HT1080 (cell line): Measurements from ENCODE around the gene WDR75. TPM values are rescaled to one million over a fixed set of nuclear protein-coding genes. Genes with fewer than 3 reads are reported as not detected.

Experiments used
- DNase-seq: peaks from one replicate; pipeline ENCODE4 v3.0.0-alpha.2; 2015; ENCODE audit warnings: low read depth
- total RNA-seq: library from RNA; depleted of rRNA; stranded (reverse); fragments of >200 nt; shearing (Covaris generic); gene quantifications from 2 replicates; pipeline ENCODE4 v1.2.3, GENCODE V29; 2014

Gene WDR75
- total RNA-seq, 1 experiment from 2014 or later: 99.1 TPM

- no peak for DNase-seq
Observed at GRCh38 chr2:189498205-189498604, 56.9 kb downstream of the WDR75 start.

GRCh38 chr2:189499137-189499536, 57.9 kb downstream of the WDR75 start:
- DNase-seq: no peak

- DNase-seq: no peak
Observed at GRCh38 chr2:189500456-189501160, 59.3 kb downstream of the WDR75 start.

- no peak for DNase-seq
Observed at GRCh38 chr2:189501487-189501886, 60.2 kb downstream of the WDR75 start.

GRCh38 chr2:189502714-189503113, 61.4 kb downstream of the WDR75 start:
- no peak for DNase-seq

GRCh38 chr2:189504238-189504637, 63.0 kb downstream of the WDR75 start:
- DNase-seq: no peak

- no peak for DNase-seq
Observed at GRCh38 chr2:189505492-189505891, 64.2 kb downstream of the WDR75 start.

GRCh38 chr2:189506514-189506976, 65.3 kb downstream of the WDR75 start:
- no peak for DNase-seq

- no peak for DNase-seq
Observed at GRCh38 chr2:189511210-189511959, 70.1 kb downstream of the WDR75 start.

GRCh38 chr2:189511960-189512319, 70.7 kb downstream of the WDR75 start:
- DNase-seq: no peak

GRCh38 chr2:189512879-189513278, 71.6 kb downstream of the WDR75 start:
- no peak for DNase-seq

GRCh38 chr2:189514104-189514503, 72.8 kb downstream of the WDR75 start:
- DNase-seq: no peak

- no peak for DNase-seq
Observed at GRCh38 chr2:189515264-189515663, 74.0 kb downstream of the WDR75 start.

- DNase-seq: no peak
Observed at GRCh38 chr2:189516546-189516945, 75.3 kb downstream of the WDR75 start.

GRCh38 chr2:189517847-189518535, 76.7 kb downstream of the WDR75 start:
- no peak for DNase-seq

GRCh38 chr2:189519631-189520387, 78.5 kb downstream of the WDR75 start:
- no peak for DNase-seq

- no peak for DNase-seq
Observed at GRCh38 chr2:189521699-189522434, 80.6 kb downstream of the WDR75 start.

GRCh38 chr2:189522435-189523151, 81.3 kb downstream of the WDR75 start:
- no peak for DNase-seq

GRCh38 chr2:189524746-189525145, 83.5 kb downstream of the WDR75 start:
- no peak for DNase-seq
